ENCODE data around the gene WRAP73.
A peak's percentile ranks its signal among the peaks of the same experiment; 100 is the strongest.

The WRAP73 gene

DNA sequence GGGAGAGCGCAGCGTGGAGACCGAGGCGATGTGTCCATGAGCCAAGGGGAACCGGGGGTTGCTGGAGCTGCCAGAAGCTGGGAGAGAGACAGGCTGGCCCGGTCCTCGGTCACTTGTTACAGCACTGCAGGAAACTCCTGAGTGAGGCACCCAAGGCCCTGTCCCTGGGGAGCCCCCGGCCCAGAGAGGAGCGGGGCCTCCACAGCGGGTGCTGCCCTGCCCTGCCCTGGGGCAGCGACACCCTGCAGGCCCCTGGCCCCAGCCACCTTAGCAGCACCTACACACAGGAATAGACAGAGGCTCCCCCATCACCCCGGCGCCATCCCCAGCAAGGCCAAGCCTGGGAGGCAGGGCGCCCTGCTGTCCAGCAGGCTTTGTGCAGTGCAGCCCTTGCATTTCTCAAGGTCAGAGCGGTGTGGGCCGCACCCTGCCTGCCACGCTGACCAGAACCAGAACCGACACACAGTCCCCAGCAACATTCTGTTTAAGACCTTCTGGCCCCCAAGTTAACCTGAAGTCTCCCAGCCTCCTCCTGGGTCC, 32.0 kb downstream of the WRAP73 start:
- H2AFZ ChIP-seq (ENCODE audit: low read depth, low read length, severe bottlenecking), result no peak overlapping the region
- H3K9me3 ChIP-seq (ENCODE audit: insufficient read depth, low read length), result no peaks in the 10 kb centered on the region
- no peaks in the 10 kb centered on the region for H3K27me3 ChIP-seq (ENCODE audit: low read length)
- no peak for TF ChIP-seq EZH2phosphoT487 (conservative IDR thresholded peaks at IDR 0.05; ENCODE audit: low read length)
- TF ChIP-seq, protein P1, sequence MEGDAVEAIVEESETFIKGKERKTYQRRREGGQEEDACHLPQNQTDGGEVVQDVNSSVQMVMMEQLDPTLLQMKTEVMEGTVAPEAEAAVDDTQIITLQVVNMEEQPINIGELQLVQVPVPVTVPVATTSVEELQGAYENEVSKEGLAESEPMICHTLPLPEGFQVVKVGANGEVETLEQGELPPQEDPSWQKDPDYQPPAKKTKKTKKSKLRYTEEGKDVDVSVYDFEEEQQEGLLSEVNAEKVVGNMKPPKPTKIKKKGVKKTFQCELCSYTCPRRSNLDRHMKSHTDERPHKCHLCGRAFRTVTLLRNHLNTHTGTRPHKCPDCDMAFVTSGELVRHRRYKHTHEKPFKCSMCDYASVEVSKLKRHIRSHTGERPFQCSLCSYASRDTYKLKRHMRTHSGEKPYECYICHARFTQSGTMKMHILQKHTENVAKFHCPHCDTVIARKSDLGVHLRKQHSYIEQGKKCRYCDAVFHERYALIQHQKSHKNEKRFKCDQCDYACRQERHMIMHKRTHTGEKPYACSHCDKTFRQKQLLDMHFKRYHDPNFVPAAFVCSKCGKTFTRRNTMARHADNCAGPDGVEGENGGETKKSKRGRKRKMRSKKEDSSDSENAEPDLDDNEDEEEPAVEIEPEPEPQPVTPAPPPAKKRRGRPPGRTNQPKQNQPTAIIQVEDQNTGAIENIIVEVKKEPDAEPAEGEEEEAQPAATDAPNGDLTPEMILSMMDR (IDR thresholded peaks at IDR 0.05; ENCODE audit: insufficient read depth, low read length, poor library complexity, severe bottlenecking), result no peak
- H3K36me3 ChIP-seq (ENCODE audit: low read length), result no peaks in the 10 kb centered on the region
- no peak overlapping the region for H3K4me3 ChIP-seq (ENCODE audit: insufficient read depth, low read length, poor library complexity, severe bottlenecking)
- H4K20me1 ChIP-seq (ENCODE audit: low read depth, low read length), result no peaks in the 10 kb centered on the region
- no peak overlapping the region for H3K4me2 ChIP-seq (ENCODE audit: low read depth, low read length, poor library complexity, severe bottlenecking)
- H3K27ac ChIP-seq (ENCODE audit: low read depth, low read length), result no peak overlapping the region
- no peaks in the 10 kb centered on the region for H3F3A ChIP-seq (ENCODE audit: insufficient read depth)
- no peak overlapping the region for H3K9ac ChIP-seq (ENCODE audit: low read length)
- no peaks in the 10 kb centered on the region for H3K79me2 ChIP-seq (ENCODE audit: insufficient read depth, low read length)
- no peaks in the 10 kb centered on the region for H3K9me2 ChIP-seq (replicated peaks; ENCODE audit: insufficient read depth, low read length)

DNA sequence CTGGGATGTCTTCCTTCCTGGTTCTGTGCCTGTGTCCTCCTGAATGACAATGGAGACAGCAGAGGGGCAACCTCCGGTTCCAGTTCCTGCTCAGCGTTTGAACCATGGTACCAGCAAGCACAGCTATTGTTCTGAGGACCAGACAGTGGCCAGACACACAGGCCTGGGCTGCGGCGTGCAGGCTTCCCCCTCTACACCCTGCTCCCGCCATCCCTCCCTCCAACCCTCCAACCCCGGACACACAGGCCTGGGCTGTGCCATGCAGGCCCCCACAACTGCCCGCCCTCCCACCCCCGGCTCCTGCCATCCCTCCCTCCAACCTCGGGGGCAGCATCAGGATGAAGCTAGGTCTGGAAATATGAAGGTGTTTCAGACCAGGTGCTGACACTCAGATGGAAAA, 33.0 kb downstream of the WRAP73 start:
- Histone ChIP-seq H3K4me3 (ENCODE audit: insufficient read depth, low read length, poor library complexity, severe bottlenecking) (no peak overlapping the region), H3K27ac (ENCODE audit: low read depth, low read length) (no peak overlapping the region), H3K79me2 (ENCODE audit: insufficient read depth, low read length) (no peaks in the 10 kb centered on the region), H2AFZ (ENCODE audit: low read depth, low read length, severe bottlenecking) (no peak overlapping the region), H4K20me1 (ENCODE audit: low read depth, low read length) (no peaks in the 10 kb centered on the region), H3K27me3 (ENCODE audit: low read length) (no peaks in the 10 kb centered on the region), H3F3A (ENCODE audit: insufficient read depth) (no peaks in the 10 kb centered on the region), H3K9me3 (ENCODE audit: insufficient read depth, low read length) (no peaks in the 10 kb centered on the region), H3K9me2 (replicated peaks; ENCODE audit: insufficient read depth, low read length) (no peaks in the 10 kb centered on the region), H3K36me3 (ENCODE audit: low read length) (no peaks in the 10 kb centered on the region), H3K9ac (ENCODE audit: low read length) (no peak overlapping the region), H3K4me2 (ENCODE audit: low read depth, low read length, poor library complexity, severe bottlenecking) (no peak overlapping the region)
- TF ChIP-seq EZH2phosphoT487 (conservative IDR thresholded peaks at IDR 0.05; ENCODE audit: low read length), result no peak
- TF ChIP-seq, protein P1 (IDR thresholded peaks at IDR 0.05; ENCODE audit: insufficient read depth, low read length, poor library complexity, severe bottlenecking), result no peak

DNA sequence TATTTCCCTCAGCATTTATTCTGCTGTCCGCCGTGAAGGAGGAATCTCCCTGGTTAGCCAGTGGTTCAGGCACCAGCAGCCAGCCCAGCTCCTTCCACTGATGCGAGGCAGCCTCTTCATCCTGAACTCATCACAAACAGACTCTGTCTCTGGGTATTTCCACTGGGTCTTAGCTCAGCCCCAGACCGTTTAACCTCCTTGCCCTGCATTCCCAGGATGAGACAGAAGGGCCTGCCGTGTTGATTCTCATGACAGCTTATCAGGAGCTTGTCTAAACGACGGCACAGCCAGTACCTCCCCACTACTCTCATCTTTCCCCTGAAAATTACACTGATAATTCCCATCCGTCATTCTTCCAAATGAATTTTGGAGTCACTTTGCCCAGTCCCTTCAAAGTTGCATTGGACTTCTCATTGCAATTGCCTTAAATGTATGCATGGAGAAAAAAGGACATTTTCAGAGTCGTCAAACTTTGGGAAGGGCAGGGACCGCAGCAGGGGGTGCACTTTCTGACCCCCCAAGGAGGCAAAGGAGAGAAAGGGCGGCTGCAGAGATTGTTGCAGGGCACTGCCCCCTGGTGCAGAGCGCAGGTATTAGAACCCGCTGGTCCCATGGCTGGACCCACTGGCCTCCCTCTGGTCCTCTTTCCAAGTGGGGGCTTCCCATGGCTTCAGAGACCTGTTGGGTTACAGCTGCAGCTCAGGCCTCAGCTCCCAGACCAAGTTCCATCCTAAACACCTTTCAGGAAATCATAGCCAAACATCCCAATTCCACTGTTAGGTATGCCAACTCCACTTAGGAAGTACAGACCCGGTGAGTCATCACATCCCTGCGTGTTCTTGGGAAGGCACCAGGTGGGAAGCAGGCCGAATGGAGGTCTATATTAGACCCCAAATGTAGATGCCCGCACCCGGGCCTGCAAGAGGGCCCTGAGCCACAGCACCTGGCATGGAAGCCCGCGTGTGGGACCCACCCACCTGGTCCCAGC, 34.9 kb downstream of the WRAP73 start:
- Histone ChIP-seq H3K9me2 (replicated peaks; ENCODE audit: insufficient read depth, low read length) (no peaks in the 10 kb centered on the region), H3F3A (ENCODE audit: insufficient read depth) (no peaks in the 10 kb centered on the region), H3K36me3 (ENCODE audit: low read length) (no peaks in the 10 kb centered on the region), H3K9me3 (ENCODE audit: insufficient read depth, low read length) (no peaks in the 10 kb centered on the region), H4K20me1 (ENCODE audit: low read depth, low read length) (no peaks in the 10 kb centered on the region), H3K9ac (ENCODE audit: low read length) (no peak overlapping the region), H3K27me3 (ENCODE audit: low read length) (no peaks in the 10 kb centered on the region), H3K79me2 (ENCODE audit: insufficient read depth, low read length) (no peaks in the 10 kb centered on the region), H3K4me2 (ENCODE audit: low read depth, low read length, poor library complexity, severe bottlenecking) (no peak overlapping the region), H2AFZ (ENCODE audit: low read depth, low read length, severe bottlenecking) (no peak overlapping the region), H3K4me3 (ENCODE audit: insufficient read depth, low read length, poor library complexity, severe bottlenecking) (no peak overlapping the region), H3K27ac (ENCODE audit: low read depth, low read length) (no peak overlapping the region)
- TF ChIP-seq, protein P1 (IDR thresholded peaks at IDR 0.05; ENCODE audit: insufficient read depth, low read length, poor library complexity, severe bottlenecking), result peak; percentile 15
- no peak for TF ChIP-seq EZH2phosphoT487 (conservative IDR thresholded peaks at IDR 0.05; ENCODE audit: low read length)
